Karpas-422 (cell line): ENCODE data around the gene USF3. TPM values are rescaled to one million over a fixed set of nuclear protein-coding genes. Genes with fewer than 3 reads are reported as not detected.

Experiments used
- DNase-seq: peaks from one replicate; pipeline ENCODE4 v3.0.0-alpha.2; 2015
- H2AFZ ChIP-seq: fragments of 200-600 bp; sonication (generic); 2 replicates; pipeline ENCODE4 v1.6.1; 2014; ENCODE audit warnings: antibody characterized with exemption, low read length, mixed read lengths
- H3K27ac ChIP-seq: fragments of 200-600 bp; sonication (generic); 2 replicates; pipeline ENCODE4 v1.5.1; 2014; ENCODE audit warnings: mild to moderate bottlenecking, low read length, moderate library complexity
- H3K27me3 ChIP-seq: fragments of 200-600 bp; sonication (generic); 2 replicates; pipeline ENCODE4 v1.6.1; 2014; ENCODE audit warnings: low read length, mixed read lengths
- H3K36me3 ChIP-seq: fragments of 200-600 bp; sonication (generic); 2 replicates; pipeline ENCODE4 v1.6.1; 2014; ENCODE audit warnings: low read length, mixed read lengths; ENCODE audit not compliant: insufficient read depth
- H3K4me1 ChIP-seq: fragments of 200-600 bp; sonication (generic); 2 replicates; pipeline ENCODE4 v1.6.1; 2014; ENCODE audit warnings: mild to moderate bottlenecking, low read length, mixed read lengths
- H3K4me2 ChIP-seq: fragments of 200-600 bp; sonication (generic); 2 replicates; pipeline ENCODE4 v1.6.1; 2014; ENCODE audit warnings: low read length, low read depth, mild to moderate bottlenecking; ENCODE audit not compliant: poor library complexity, severe bottlenecking
- H3K4me3 ChIP-seq: fragments of 200-600 bp; sonication (generic); 2 replicates; pipeline ENCODE4 v1.5.1; 2014; ENCODE audit warnings: mild to moderate bottlenecking, antibody characterized with exemption, low read length, mixed read lengths
- H3K79me2 ChIP-seq: fragments of 200-600 bp; sonication (generic); 2 replicates; pipeline ENCODE4 v1.6.1; 2014; ENCODE audit warnings: mild to moderate bottlenecking, low read length, mixed read lengths
- H3K9ac ChIP-seq: fragments of 200-600 bp; sonication (generic); 2 replicates; pipeline ENCODE4 v1.6.0; 2014; ENCODE audit warnings: low read length
- H3K9me2 ChIP-seq: fragments of 200-600 bp; sonication (generic), shearing (Covaris generic); replicated peaks from 2 replicates; pipeline ENCODE4 v1.6.0; 2014; ENCODE audit warnings: mild to moderate bottlenecking, low read length, moderate library complexity; ENCODE audit not compliant: insufficient read depth
- H3K9me3 ChIP-seq: fragments of 300-700, 200-600 bp; sonication (generic); 2 replicates; pipeline ENCODE4 v1.6.1; 2014; ENCODE audit warnings: low read length, mixed read lengths
- H4K20me1 ChIP-seq: fragments of 200-600 bp; sonication (generic); 2 replicates; pipeline ENCODE4 v1.6.1; 2014; ENCODE audit warnings: mild to moderate bottlenecking, antibody characterized with exemption, low read length, low read depth; ENCODE audit not compliant: insufficient read depth
- total RNA-seq: library from RNA; depleted of rRNA; stranded (reverse); fragments of >200 nt; shearing (Covaris generic); gene quantifications from 2 replicates; pipeline ENCODE4 v1.2.3, GENCODE V29; 2014; ENCODE audit warnings: low replicate concordance; rRNA removed

Gene USF3, protein sequence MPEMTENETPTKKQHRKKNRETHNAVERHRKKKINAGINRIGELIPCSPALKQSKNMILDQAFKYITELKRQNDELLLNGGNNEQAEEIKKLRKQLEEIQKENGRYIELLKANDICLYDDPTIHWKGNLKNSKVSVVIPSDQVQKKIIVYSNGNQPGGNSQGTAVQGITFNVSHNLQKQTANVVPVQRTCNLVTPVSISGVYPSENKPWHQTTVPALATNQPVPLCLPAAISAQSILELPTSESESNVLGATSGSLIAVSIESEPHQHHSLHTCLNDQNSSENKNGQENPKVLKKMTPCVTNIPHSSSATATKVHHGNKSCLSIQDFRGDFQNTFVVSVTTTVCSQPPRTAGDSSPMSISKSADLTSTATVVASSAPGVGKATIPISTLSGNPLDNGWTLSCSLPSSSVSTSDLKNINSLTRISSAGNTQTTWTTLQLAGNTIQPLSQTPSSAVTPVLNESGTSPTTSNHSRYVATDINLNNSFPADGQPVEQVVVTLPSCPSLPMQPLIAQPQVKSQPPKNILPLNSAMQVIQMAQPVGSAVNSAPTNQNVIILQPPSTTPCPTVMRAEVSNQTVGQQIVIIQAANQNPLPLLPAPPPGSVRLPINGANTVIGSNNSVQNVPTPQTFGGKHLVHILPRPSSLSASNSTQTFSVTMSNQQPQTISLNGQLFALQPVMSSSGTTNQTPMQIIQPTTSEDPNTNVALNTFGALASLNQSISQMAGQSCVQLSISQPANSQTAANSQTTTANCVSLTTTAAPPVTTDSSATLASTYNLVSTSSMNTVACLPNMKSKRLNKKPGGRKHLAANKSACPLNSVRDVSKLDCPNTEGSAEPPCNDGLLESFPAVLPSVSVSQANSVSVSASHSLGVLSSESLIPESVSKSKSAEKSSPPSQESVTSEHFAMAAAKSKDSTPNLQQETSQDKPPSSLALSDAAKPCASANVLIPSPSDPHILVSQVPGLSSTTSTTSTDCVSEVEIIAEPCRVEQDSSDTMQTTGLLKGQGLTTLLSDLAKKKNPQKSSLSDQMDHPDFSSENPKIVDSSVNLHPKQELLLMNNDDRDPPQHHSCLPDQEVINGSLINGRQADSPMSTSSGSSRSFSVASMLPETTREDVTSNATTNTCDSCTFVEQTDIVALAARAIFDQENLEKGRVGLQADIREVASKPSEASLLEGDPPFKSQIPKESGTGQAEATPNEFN (N-terminal part only)
- 11.9 and 32.2 TPM in 2 replicates for total RNA-seq

DNA sequence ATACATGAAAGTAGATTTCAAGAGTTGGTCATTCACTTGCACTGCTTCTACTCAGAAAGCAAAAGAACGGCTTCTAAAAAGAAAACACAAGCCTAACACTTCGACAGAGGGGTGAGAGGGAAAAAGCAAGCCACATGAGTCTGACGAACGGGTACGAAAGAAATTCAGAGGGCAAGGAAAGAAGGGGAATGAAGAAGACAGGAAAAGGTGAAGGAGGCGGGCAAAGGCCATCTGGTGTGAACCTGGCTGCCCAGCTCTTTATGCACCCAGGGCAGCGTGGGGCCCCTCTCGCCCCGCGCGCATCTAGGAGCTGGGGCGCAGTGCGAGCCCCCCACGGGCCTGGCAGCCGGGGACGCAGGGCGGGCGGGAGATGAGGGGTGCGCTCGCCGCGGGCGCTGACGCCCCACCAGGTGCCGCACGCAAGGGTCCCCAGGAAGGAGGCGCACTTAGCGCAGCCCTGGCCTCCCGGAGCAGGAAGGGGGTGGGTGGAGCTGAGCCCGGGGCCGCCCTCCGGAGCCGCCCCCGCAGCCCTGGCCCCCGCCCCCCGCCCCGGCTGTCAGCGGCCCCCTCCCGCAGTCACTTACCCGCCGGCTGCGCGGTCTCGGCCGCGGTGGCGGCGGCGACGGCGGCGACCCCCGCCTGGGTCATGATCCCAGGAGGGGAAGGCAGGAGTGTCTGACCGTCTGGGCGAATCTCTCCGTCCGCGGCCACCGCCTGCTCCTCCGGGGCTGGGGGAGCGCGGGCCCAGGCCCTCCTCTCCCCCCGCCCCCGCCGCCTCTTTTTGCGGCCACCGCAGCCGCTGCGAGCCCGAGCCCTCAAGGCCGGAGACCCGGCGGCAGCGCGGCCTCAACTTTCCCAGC, at the start of gene USF3:
USF3 (minus strand) TSS at position 857 of the 860 bp plus-strand sequence. CDS start 21,764 bp downstream, outside the sequence.
- Histone ChIP-seq H3K4me3 (peak within 1 kb of the TSS; percentile 80), H3K79me2 (peaks cover 55% of the 10 kb centered on the region), H3K9me2 (no peaks in the 10 kb centered on the region), H4K20me1 (no peaks in the 10 kb centered on the region), H3K9me3 (no peaks in the 10 kb centered on the region), H3K9ac (peak within 1 kb of the TSS; percentile 81), H2AFZ (peak within 1 kb of the TSS; percentile 87), H3K4me2 (peak within 1 kb of the TSS; percentile 91), H3K36me3 (no peaks in the 10 kb centered on the region), H3K27me3 (no peaks in the 10 kb centered on the region), H3K27ac (peak within 1 kb of the TSS; percentile 85), H3K4me1 (peaks cover 32% of the 10 kb centered on the region)
- DNase-seq, result peak; percentile 95

DNA sequence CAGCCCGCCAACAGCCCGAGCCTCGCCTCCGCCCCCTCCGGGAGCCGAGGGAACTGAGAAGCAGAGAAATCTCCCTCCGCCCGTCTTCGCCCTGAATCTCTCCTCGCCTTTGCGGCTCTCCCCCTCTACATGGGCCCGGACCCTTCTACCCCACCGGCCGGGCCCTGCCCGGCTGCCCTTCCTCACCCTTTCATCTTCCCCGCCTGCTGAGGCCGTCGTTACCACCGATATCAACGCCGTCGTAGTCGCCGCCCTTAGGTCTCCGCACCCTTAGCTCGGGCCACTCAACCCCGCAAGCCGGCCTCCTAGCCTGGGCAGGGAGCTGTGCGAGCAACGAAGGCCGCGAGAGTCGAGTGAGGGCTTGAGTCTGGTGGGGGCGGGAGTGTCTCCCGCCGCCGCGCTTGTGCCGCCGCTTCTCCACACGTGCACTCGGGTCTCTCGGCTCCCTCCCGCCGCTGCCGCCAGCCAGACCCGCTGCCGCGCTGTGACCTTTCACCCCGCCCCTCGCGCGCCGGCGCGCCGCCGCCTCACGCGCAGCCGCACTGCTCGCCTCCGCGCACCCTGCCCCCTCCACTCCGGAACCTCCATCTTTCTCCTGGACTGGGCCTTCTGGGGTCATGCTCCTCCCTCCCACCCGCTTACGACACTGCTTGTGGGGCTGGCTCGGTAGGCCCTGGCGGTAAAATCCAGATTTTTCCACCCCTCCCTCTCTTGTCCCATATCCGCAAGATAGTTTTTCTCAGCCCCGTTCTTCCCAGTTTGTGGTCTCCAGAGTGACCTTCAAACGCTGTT, 49.5 kb upstream of the USF3 start, which contains the start of gene NAA50:
NAA50 (minus strand) TSS at position 494 of the 792 bp plus-strand sequence; CDS start at position 194, 300 bp downstream.
- Histone ChIP-seq H3K9me3 (no peaks in the 10 kb centered on the region), H4K20me1 (peaks cover 27% of the 10 kb centered on the region), H3K4me1 (peaks cover 66% of the 10 kb centered on the region), H3K9me2 (no peaks in the 10 kb centered on the region), H3K27ac (peak within 1 kb of the TSS; percentile 91), H3K36me3 (peaks cover 11% of the 10 kb centered on the region; the same call in 1 of the 2 replicates), H2AFZ (peak within 1 kb of the TSS; percentile 51), H3K79me2 (peaks cover 91% of the 10 kb centered on the region), H3K4me2 (peak within 1 kb of the TSS; percentile 99), H3K27me3 (no peaks in the 10 kb centered on the region), H3K9ac (peak within 1 kb of the TSS; percentile 81), H3K4me3 (peak within 1 kb of the TSS; percentile 94)
- peak; percentile 97 for DNase-seq

DNA sequence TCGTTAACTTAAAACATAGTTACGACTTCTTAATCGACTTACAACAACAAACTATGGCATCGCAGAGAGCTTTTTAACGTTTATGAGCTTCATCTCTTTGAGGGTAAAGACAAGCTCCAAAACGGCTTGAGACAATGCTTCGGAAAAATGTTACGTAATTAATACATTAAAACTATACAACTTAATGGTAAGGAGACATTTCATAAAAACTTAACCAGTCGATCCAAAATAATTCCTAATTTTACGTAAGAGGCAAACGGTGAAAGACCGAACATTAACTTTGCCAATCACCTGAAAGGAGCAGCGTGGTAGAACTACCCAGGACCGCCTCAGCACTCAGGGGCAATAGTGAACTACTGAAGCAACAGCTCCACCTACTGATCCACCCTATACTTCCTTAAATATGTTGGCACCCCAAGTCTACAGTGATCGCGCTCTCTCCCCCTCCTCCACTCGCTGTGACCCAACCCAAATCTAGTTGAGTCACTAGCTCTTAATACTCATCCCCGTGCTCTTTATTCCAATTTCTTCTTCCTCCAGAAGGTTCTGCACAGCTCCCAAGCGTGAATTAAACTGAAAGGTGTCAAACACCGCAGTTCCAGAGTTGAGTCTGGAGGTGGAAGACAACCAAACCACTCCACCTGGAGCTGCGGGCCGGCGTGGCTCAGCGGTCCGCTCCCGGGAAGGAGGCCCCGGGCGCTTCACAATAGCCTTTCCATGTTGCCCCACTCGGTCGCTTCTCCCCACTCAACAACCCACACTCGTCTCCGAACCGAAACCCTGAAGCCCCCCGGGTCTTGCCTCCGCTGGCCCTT, 48.7 kb upstream of the USF3 start:
- Histone ChIP-seq H3K27ac (peak overlapping the region; percentile 91), H2AFZ (no peak overlapping the region), H3K4me3 (peak overlapping the region; percentile 94), H3K9me2 (no peaks in the 10 kb centered on the region), H3K9ac (peak overlapping the region; percentile 81), H3K36me3 (peaks cover 15% of the 10 kb centered on the region; the same call in 1 of the 2 replicates), H3K79me2 (peaks cover 91% of the 10 kb centered on the region), H4K20me1 (peaks cover 31% of the 10 kb centered on the region), H3K9me3 (no peaks in the 10 kb centered on the region), H3K27me3 (no peaks in the 10 kb centered on the region), H3K4me1 (peaks cover 71% of the 10 kb centered on the region), H3K4me2 (peak overlapping the region; percentile 99)
- DNase-seq, result peak; percentile 93

DNA sequence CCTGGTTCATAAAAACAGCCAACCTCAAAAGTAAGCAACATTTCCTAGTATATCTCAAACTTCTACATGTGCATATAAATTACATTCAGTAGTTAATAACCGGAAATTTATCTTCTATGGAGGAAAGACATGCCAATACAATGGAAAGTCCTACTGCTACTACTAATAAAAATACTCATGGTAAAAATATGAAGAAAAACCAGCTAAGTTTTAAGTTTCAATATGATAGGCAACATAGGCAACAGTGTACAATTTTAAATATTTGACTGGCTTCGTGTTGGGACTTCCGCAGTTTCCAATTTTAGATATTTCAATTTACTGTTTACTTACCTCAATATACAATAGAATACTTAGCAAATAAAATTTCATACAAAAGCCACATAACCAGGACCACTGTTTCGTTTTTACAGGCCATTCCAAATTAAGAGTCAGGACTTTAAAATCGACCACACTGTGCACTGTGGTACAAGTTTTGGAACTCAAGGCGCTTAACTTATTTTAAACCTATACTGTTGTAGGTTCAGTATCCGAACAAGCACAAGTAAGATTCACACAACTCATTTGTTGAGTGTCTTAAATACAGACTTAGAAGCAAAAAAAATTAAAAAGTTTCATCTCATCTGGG, 46.7 kb upstream of the USF3 start:
- H3K79me2 ChIP-seq, result peaks cover 91% of the 10 kb centered on the region
- H3K27me3 ChIP-seq, result no peaks in the 10 kb centered on the region
- H3K27ac ChIP-seq, result peak overlapping the region; percentile 46
- no peaks in the 10 kb centered on the region for H3K9me2 ChIP-seq
- H3K9me3 ChIP-seq, result no peaks in the 10 kb centered on the region
- H3K4me2 ChIP-seq, result peak overlapping the region; percentile 99
- H2AFZ ChIP-seq, result no peak overlapping the region
- H3K4me1 ChIP-seq, result peaks cover 72% of the 10 kb centered on the region
- peak overlapping the region; percentile 94 for H3K4me3 ChIP-seq
- H3K9ac ChIP-seq, result peak overlapping the region; percentile 81
- peaks cover 42% of the 10 kb centered on the region for H4K20me1 ChIP-seq
- no peak for DNase-seq
- H3K36me3 ChIP-seq, result peaks cover 20% of the 10 kb centered on the region; the same call in 1 of the 2 replicates

DNA sequence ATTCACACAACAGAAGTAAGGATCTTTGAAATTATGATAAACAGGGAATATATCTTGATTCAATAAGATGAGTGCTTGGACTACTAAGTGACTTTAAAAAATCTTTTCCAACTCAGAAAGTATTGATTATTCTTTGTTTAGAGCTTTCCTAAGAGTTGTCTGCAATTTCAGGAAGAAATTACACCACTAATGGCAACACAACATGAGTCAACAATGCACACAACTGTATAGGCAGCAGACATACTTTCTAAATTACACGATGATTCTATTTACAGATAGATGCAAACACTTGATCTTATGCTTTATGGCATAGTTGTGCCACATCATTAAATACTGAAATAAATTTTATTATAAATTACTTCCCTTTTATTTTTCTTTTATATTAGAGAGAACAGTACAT, 45.2 kb upstream of the USF3 start:
- H3K79me2 ChIP-seq, result peaks cover 94% of the 10 kb centered on the region
- peak overlapping the region; percentile 99 for H3K4me2 ChIP-seq
- peaks cover 20% of the 10 kb centered on the region; the same call in 1 of the 2 replicates for H3K36me3 ChIP-seq
- H3K9me2 ChIP-seq, result no peaks in the 10 kb centered on the region
- H2AFZ ChIP-seq, result no peak overlapping the region
- H3K9me3 ChIP-seq, result no peaks in the 10 kb centered on the region
- H3K4me1 ChIP-seq, result peaks cover 85% of the 10 kb centered on the region
- peak overlapping the region; percentile 21; the same call in 1 of the 2 replicates for H3K4me3 ChIP-seq
- H4K20me1 ChIP-seq, result peaks cover 57% of the 10 kb centered on the region
- peak overlapping the region; percentile 19; the same call in 1 of the 2 replicates for H3K9ac ChIP-seq
- H3K27me3 ChIP-seq, result no peaks in the 10 kb centered on the region
- DNase-seq, result no peak
- peak overlapping the region; percentile 52 for H3K27ac ChIP-seq

DNA sequence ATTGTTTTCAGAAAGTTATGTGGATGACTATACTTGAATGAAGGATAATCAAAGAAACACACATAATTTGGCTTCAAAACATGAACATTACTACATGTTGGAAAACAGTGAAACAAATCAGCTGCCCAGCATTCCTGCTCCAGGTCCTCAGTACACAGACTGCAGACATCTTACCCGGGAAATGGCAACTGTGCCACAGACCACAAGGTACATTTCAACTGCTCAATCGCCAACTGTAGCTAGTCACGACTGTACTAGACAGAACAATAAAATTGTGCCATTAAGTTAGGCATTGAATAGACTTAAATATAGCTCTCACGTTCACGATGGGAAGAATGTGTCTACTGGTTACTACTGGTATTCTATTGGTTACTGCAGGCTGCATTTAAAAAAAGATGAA, 44.6 kb upstream of the USF3 start:
- Histone ChIP-seq H3K27ac (peak overlapping the region; percentile 52), H3K9me3 (no peaks in the 10 kb centered on the region), H4K20me1 (peaks cover 62% of the 10 kb centered on the region), H3K4me2 (peak overlapping the region; percentile 99), H2AFZ (no peak overlapping the region), H3K4me3 (peak overlapping the region; percentile 21; the same call in 1 of the 2 replicates), H3K27me3 (no peaks in the 10 kb centered on the region), H3K9me2 (no peaks in the 10 kb centered on the region), H3K9ac (peak overlapping the region; percentile 19; the same call in 1 of the 2 replicates), H3K36me3 (peaks cover 20% of the 10 kb centered on the region; the same call in 1 of the 2 replicates), H3K4me1 (peaks cover 86% of the 10 kb centered on the region), H3K79me2 (peaks cover 99% of the 10 kb centered on the region)
- no peak for DNase-seq
